Endothelial cell of umbilical vein (primary cell): ENCODE data around the gene ANXA4.

ENCODE experiments used
- CTCF ChIP-seq, 2 donors: IDR thresholded peaks; 1 replicate in 1 of 2; 2 replicates in 1 of 2; pipeline ENCODE4 v1.5.1; 2011; ENCODE audit warnings: low read length in 2 of 2, mild to moderate bottlenecking in 2 of 2, moderate library complexity in 2 of 2, control low read depth in 1 of 2, inconsistent platforms in 1 of 2, low read depth in 1 of 2; ENCODE audit not compliant: insufficient read depth in 1 of 2; ENCODE audit errors: extremely low read depth in 1 of 2
- FOS ChIP-seq: IDR thresholded peaks from 2 replicates; pipeline ENCODE4 v1.6.1; 2011; ENCODE audit warnings: mild to moderate bottlenecking, low read length, moderate library complexity, borderline replicate concordance; ENCODE audit not compliant: insufficient read depth
- POLR2AphosphoS5 ChIP-seq: IDR thresholded peaks from 2 replicates; pipeline ENCODE4 v1.6.1; 2012; ENCODE audit warnings: low read depth, mild to moderate bottlenecking, control low read depth, low read length, moderate library complexity; ENCODE audit not compliant: insufficient read depth

DNA sequence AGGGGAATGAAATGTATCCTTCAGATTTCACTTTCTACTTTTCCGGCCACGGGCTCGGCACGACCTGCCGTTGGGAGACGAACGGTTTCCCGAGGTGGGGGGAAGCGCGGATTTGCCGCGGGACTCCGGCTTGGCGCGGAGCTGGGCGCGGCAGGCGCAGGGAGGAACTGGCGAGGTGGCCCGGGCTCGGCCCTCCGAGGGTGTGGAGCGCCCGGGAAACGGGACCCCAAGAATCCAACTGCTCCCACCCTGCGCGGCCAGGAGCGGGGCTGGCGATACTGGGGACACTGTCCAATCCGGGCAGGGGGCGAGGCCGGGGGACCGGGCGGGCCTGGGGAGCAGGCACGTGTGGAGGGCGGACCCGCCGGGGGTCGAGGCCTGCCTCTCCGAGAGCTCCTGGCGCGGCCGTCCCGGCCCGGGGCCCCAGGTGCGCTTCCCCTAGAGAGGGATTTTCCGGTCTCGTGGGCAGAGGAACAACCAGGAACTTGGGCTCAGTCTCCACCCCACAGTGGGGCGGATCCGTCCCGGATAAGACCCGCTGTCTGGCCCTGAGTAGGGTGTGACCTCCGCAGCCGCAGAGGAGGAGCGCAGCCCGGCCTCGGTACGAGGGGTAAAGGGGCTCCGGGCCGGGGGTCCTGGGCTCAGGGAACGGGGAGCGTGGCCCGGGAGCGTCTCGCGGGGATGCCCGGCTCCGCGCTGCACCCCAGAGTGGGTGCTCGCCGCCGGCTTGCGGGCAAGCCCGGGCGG lies at the start of gene ANXA4:
- no peak for TF ChIP-seq CTCF (IDR thresholded peaks at IDR 0.05; ENCODE audit: extremely low read depth in 1 of 2, insufficient read depth in 1 of 2, low read depth in 1 of 2, low read length in 2 of 2)
- TF ChIP-seq POLR2AphosphoS5, result peak; percentile 40
- no peak for TF ChIP-seq FOS
